T-cell (primary cell): ENCODE results near the gene RAB3B. TPM values are rescaled to one million over a fixed set of nuclear protein-coding genes. Genes with fewer than 3 reads are reported as not detected.

Source experiments
- ATAC-seq, 4 experiments: fragments of 200-7000 bp in 3 of 4; fragments of 150-1000 bp in 1 of 4; cut with Tn5 transposase; replicated peaks in 1 of 4; 1 replicate in 3 of 4; 2 replicates in 1 of 4; pipeline ENCODE4 v1.10.0; 2021; ENCODE audit warnings: moderate library complexity in 3 of 4, mild to moderate bottlenecking in 2 of 4, moderate number of reproducible peaks in 1 of 4
- CTCF ChIA-PET, 2 donors: fragments of 300-600 bp; sonication (Branson Sonifier 250); formaldehyde crosslinking; loops; one replicate each; lab custom pipeline; 2022; ENCODE audit warnings: antibody characterized with exemption in 2 of 2; lab: Charles Lee
- POLR2A ChIA-PET, 2 donors: fragments of 300-600 bp; sonication (Branson Sonifier 250); formaldehyde crosslinking; loops; one replicate each; lab custom pipeline; 2022; ENCODE audit warnings: antibody characterized with exemption in 2 of 2; lab: Charles Lee
- DNase-seq, 35 experiments: peaks; one replicate each; pipeline versions ENCODE4 v3.0.0 to v3.0.0-alpha.2; 2013 to 2023
- H3K27ac ChIP-seq: one replicate; pipeline ENCODE4 v1.5.1; 2013; ENCODE audit warnings: low read length
- H3K27me3 ChIP-seq, 2 experiments: replicated peaks in 1 of 2; 1 replicate in 1 of 2; 2 replicates in 1 of 2; pipeline versions ENCODE4 v1.6.1 to v1.7.0; 2013; ENCODE audit warnings: low read length in 1 of 2, mixed read lengths in 1 of 2; ENCODE audit not compliant: control insufficient read depth in 2 of 2, insufficient read depth in 2 of 2; ENCODE audit errors: extremely low read depth in 1 of 2
- H3K36me3 ChIP-seq, 2 donors: 1 replicate in 1 of 2; 2 replicates in 1 of 2; pipeline versions ENCODE4 v1.6.1 to v1.7.0; 2013; ENCODE audit warnings: low read length in 1 of 2; ENCODE audit not compliant: control insufficient read depth in 2 of 2, insufficient read depth in 1 of 2; ENCODE audit errors: extremely low read depth in 1 of 2
- H3K4me1 ChIP-seq, 2 experiments: 1 replicate in 1 of 2; 2 replicates in 1 of 2; pipeline versions ENCODE4 v1.6.1 to v1.7.0; 2013; ENCODE audit warnings: low read length in 2 of 2, mixed read lengths in 1 of 2; ENCODE audit not compliant: insufficient read depth in 2 of 2, control insufficient read depth in 1 of 2; ENCODE audit errors: extremely low read depth in 1 of 2
- H3K4me3 ChIP-seq, 2 donors: 1 replicate in 1 of 2; 2 replicates in 1 of 2; pipeline versions ENCODE4 v1.5.1 to v1.7.0; 2013; ENCODE audit warnings: mild to moderate bottlenecking in 2 of 2, low read length in 1 of 2, moderate library complexity in 1 of 2; ENCODE audit not compliant: control insufficient read depth in 1 of 2; ENCODE audit errors: extremely low read depth in 1 of 2
- H3K9me3 ChIP-seq: 2 replicates; pipeline ENCODE4 v1.7.0; 2013
- H3K27ac Mint-ChIP-seq, 2 donors: one replicate each; pipeline ENCODE4 v1.8.0; 2020 to 2021; ENCODE audit warnings: mild to moderate bottlenecking in 2 of 2, mixed read lengths in 2 of 2
- H3K27me3 Mint-ChIP-seq, 2 donors: one replicate each; pipeline ENCODE4 v1.8.0; 2021 to 2022; ENCODE audit warnings: mixed read lengths in 2 of 2
- H3K36me3 Mint-ChIP-seq: one replicate; pipeline ENCODE4 v1.8.0; 2021; ENCODE audit warnings: mixed read lengths
- H3K4me1 Mint-ChIP-seq, 3 donors: one replicate each; pipeline ENCODE4 v1.8.0; 2020 to 2022; ENCODE audit warnings: mixed read lengths in 3 of 3, mild to moderate bottlenecking in 1 of 3
- H3K4me3 Mint-ChIP-seq, 3 donors: one replicate each; pipeline ENCODE4 v1.8.0; 2020 to 2022; ENCODE audit warnings: mild to moderate bottlenecking in 3 of 3, mixed read lengths in 3 of 3, moderate library complexity in 3 of 3
- H3K9me3 Mint-ChIP-seq, 3 donors: one replicate each; pipeline ENCODE4 v1.8.0; 2020 to 2022; ENCODE audit warnings: mixed read lengths in 3 of 3
- WGBS: methylation state at CpG from one replicate; pipeline ENCODE4 v1.1.5; 2013; ENCODE audit warnings: missing lambda C conversion rate; ENCODE audit not compliant: insufficient coverage; 5-methylcytosine and 5-hydroxymethylcytosine counted together
- total RNA-seq, 35 experiments: library from RNA in 6 of 35; stranded (reverse) in 6 of 35; fragments of 120-200 nt in 1 of 35; gene quantifications; one replicate each; pipeline versions ENCODE4 v1.2.1 to v1.2.4 and lab custom pipeline; 2013 to 2026

The RAB3B gene
- total RNA-seq, 5 donors from 2014 or later (not counting 1 experiment from before 2014, with no cell fraction given), result 0.02 to 0.18 (median 0.06) TPM; not detected in 1

- Mint-ChIP-seq H3K4me3 (no peak overlapping the region), H3K27me3 (peaks cover 13 to 23% of the 10 kb centered on the region in 2 donors)
- CTCF ChIA-PET, result no interaction called here
These were observed 70.8 kb downstream of the RAB3B start for GRCh38 chr1:51919684-51920083.

GRCh38 chr1:51916587-51917405 is 73.7 kb downstream of the RAB3B start:
- Histone ChIP-seq H3K4me3 (no peak overlapping the region), H3K9me3 (no peaks in the 10 kb centered on the region), H3K27me3 (peaks cover 0 to 8% of the 10 kb centered on the region in 2 experiments), H3K36me3 (no peaks in the 10 kb centered on the region), H3K27ac (no peak overlapping the region), H3K4me1 (no peaks in the 10 kb centered on the region)
- ATAC-seq (no peak), DNase-seq (no peak)
- Mint-ChIP-seq H3K9me3 (no peaks in the 10 kb centered on the region), H3K27me3 (peaks cover 17 to 27% of the 10 kb centered on the region in 2 donors), H3K4me1 (no peaks in the 10 kb centered on the region), H3K27ac (no peak overlapping the region), H3K36me3 (no peaks in the 10 kb centered on the region), H3K4me3 (no peak overlapping the region)
- WGBS, result 79% methylated on average over 3 of the region's 5 CpGs
- CTCF ChIA-PET, result interaction anchor here in 1 of 2 donors (1.3 kb wide), 1 partner anchor 9 kb away, joined by 4 read pairs; no protein-coding TSS in a partner anchor
- POLR2A ChIA-PET, result no interaction called here

More at GRCh38 chr1:51919684-51920083, 70.8 kb downstream of the RAB3B start:
- DNase-seq, result no peak
- Histone ChIP-seq H3K36me3 (no peaks in the 10 kb centered on the region), H3K27me3 (peaks cover 0 to 8% of the 10 kb centered on the region in 2 experiments), H3K4me1 (no peaks in the 10 kb centered on the region), H3K27ac (no peak overlapping the region), H3K4me3 (no peak overlapping the region), H3K9me3 (no peaks in the 10 kb centered on the region)
- Mint-ChIP-seq H3K4me1 (no peaks in the 10 kb centered on the region), H3K27ac (no peak overlapping the region), H3K9me3 (no peaks in the 10 kb centered on the region), H3K36me3 (no peaks in the 10 kb centered on the region)
- POLR2A ChIA-PET, result no interaction called here
- no peak for ATAC-seq
- WGBS, result 90% methylated on average over 10 of the region's 10 CpGs

- 83% methylated on average over 1 of the region's 3 CpGs for WGBS
- Histone ChIP-seq H3K27ac (no peak overlapping the region), H3K9me3 (no peaks in the 10 kb centered on the region), H3K27me3 (peaks cover 0 to 8% of the 10 kb centered on the region in 2 experiments), H3K36me3 (no peaks in the 10 kb centered on the region), H3K4me1 (no peaks in the 10 kb centered on the region), H3K4me3 (no peak overlapping the region)
- H3K27ac Mint-ChIP-seq, result no peak overlapping the region
- ChIA-PET POLR2A (no interaction called here), CTCF (no interaction called here)
- no peaks in the 10 kb centered on the region for H3K4me1 Mint-ChIP-seq
- no peaks in the 10 kb centered on the region for H3K36me3 Mint-ChIP-seq
- H3K27me3 Mint-ChIP-seq, result peaks cover 17 to 28% of the 10 kb centered on the region in 2 donors
- H3K4me3 Mint-ChIP-seq, result no peak overlapping the region
- no peaks in the 10 kb centered on the region for H3K9me3 Mint-ChIP-seq
- ATAC-seq (no peak), DNase-seq (no peak)
These were observed 74.5 kb downstream of the RAB3B start for GRCh38 chr1:51915951-51916350.

GRCh38 chr1:51912881-51913280 is 77.6 kb downstream of the RAB3B start:
- no peaks in the 10 kb centered on the region for H3K36me3 ChIP-seq
- H3K27ac Mint-ChIP-seq, result no peak overlapping the region
- no peak for ATAC-seq
- ChIA-PET POLR2A (no interaction called here), CTCF (interaction anchor here in 1 of 2 donors (0.6 kb wide), 1 partner anchor 9 kb away, joined by 4 read pairs; no protein-coding TSS in a partner anchor)
- H3K4me3 Mint-ChIP-seq, result no peak overlapping the region
- DNase-seq, result no peak
- no peak overlapping the region for H3K4me3 ChIP-seq
- H3K36me3 Mint-ChIP-seq, result no peaks in the 10 kb centered on the region
- peaks cover 0 to 3% (median 0%) of the 10 kb centered on the region in 3 donors for H3K4me1 Mint-ChIP-seq
- no peak overlapping the region for H3K27ac ChIP-seq
- no peaks in the 10 kb centered on the region for H3K27me3 ChIP-seq
- WGBS, result 63% methylated on average over 3 of the region's 7 CpGs
- H3K9me3 ChIP-seq, result no peaks in the 10 kb centered on the region
- H3K27me3 Mint-ChIP-seq, result peaks cover 13 to 17% of the 10 kb centered on the region in 2 donors
- no peaks in the 10 kb centered on the region for H3K4me1 ChIP-seq
- H3K9me3 Mint-ChIP-seq, result no peaks in the 10 kb centered on the region

GRCh38 chr1:51910221-51911000 is 80.1 kb downstream of the RAB3B start:
- H3K4me3 ChIP-seq, result no peak overlapping the region
- ChIA-PET POLR2A (no interaction called here), CTCF (no interaction called here)
- H3K4me3 Mint-ChIP-seq, result no peak overlapping the region
- H3K4me1 ChIP-seq, result peaks cover 0 to 6% of the 10 kb centered on the region in 2 experiments
- peaks cover 0 to 2% of the 10 kb centered on the region in 2 experiments for H3K27me3 ChIP-seq
- no peaks in the 10 kb centered on the region for H3K9me3 ChIP-seq
- ATAC-seq (no peak), DNase-seq (no peak)
- no peak overlapping the region for H3K27ac ChIP-seq
- H3K36me3 Mint-ChIP-seq, result no peaks in the 10 kb centered on the region
- peaks cover 6 to 17% (median 11%) of the 10 kb centered on the region in 3 donors for H3K4me1 Mint-ChIP-seq
- H3K9me3 Mint-ChIP-seq, result peaks cover 0 to 8% (median 0%) of the 10 kb centered on the region in 3 donors
- H3K27ac Mint-ChIP-seq, result no peak overlapping the region
- H3K27me3 Mint-ChIP-seq, result peaks cover 13 to 17% of the 10 kb centered on the region in 2 donors
- H3K36me3 ChIP-seq, result no peaks in the 10 kb centered on the region
- 82% methylated on average over 3 of the region's 4 CpGs for WGBS

- Histone ChIP-seq H3K36me3 (no peaks in the 10 kb centered on the region), H3K9me3 (no peaks in the 10 kb centered on the region), H3K27me3 (peaks cover 0 to 2% of the 10 kb centered on the region in 2 experiments), H3K4me3 (no peak overlapping the region), H3K27ac (no peak overlapping the region), H3K4me1 (peaks cover 0 to 6% of the 10 kb centered on the region in 2 experiments)
- ChIA-PET CTCF (no interaction called here), POLR2A (no interaction called here)
- Mint-ChIP-seq H3K4me3 (no peak overlapping the region), H3K27ac (no peak overlapping the region), H3K27me3 (peaks cover 15 to 20% of the 10 kb centered on the region in 2 donors), H3K36me3 (no peaks in the 10 kb centered on the region), H3K9me3 (peaks cover 0 to 8% (median 0%) of the 10 kb centered on the region in 3 donors), H3K4me1 (peaks cover 6 to 17% (median 11%) of the 10 kb centered on the region in 3 donors)
- ATAC-seq, result no peak
- no CpG with 5 or more reads among the region's 2 CpGs for WGBS
- no peak for DNase-seq
These were observed 82.0 kb downstream of the RAB3B start for GRCh38 chr1:51908499-51908898.
